ENCODE measurements around the gene ACYP2.
"Not testable (repeated sequence)": the region's sequence is repeated elsewhere in the genome, so short reads cannot be mapped to it uniquely, and the experiment has no call there.

The ACYP2 gene

DNA sequence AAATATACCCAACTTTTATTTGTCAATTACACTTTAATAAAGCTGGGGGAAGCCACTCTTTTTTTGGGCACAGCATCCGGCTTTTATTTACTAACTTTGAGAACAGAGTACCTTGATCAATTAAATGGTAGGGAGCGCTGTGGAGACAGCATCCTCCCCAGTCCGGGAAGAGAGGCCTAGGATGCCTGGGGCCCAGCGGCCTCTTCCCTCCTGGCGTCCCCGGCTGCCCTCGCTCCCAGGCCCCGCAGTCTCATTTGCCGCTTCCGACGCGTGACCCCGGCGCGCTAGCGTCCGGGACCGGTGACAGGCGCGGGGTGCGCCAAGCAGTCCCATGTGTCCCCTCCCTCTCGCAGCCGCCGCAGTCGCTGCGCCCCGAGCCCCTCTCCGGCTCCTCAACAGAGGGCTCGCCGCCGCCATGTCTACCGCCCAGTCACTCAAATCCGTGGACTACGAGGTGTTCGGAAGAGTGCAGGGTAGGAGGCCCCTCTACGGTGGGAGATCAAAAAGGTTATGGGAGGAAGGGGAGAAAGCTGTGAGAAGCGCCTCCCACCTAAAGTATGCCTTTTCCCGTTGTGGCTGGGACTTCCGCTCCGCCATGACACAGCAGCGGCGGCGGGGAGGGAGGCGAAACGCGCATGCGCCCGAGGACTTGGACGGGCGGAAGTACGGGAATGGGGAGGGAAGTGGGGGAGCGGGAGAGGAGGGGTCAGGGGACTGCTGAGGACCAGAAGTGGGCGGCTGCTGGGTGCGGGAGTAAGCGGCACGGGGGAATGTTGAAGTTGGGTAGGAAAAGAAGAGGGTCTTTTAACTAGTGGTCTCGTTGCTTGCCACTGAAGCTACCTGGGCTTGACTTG lies at the start of gene ACYP2:
TSS of gene ACYP2 (plus strand) at position 332 of the 854 bp plus-strand sequence.
- peak; percentile 93 for DNase-seq

DNA sequence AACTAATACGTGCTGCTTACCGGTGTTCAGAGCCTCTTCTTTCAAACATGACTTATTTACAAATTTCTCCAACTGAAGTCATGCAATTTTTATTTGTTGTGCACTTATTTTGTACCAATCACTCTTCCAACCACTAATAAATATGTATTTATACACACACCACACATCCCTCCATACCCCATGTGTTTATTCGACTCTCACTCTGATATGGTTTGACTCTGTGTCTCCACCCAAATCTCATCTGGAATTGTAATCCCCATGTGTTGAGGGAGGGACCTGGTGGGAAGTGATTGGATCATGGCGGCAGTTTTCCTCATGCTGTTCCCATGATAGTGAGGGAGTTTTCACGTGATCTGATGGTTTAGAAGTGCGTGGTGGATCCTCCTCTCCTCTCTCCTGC lies 49.5 kb upstream of the ACYP2 start:
- DNase-seq = no peak

DNA sequence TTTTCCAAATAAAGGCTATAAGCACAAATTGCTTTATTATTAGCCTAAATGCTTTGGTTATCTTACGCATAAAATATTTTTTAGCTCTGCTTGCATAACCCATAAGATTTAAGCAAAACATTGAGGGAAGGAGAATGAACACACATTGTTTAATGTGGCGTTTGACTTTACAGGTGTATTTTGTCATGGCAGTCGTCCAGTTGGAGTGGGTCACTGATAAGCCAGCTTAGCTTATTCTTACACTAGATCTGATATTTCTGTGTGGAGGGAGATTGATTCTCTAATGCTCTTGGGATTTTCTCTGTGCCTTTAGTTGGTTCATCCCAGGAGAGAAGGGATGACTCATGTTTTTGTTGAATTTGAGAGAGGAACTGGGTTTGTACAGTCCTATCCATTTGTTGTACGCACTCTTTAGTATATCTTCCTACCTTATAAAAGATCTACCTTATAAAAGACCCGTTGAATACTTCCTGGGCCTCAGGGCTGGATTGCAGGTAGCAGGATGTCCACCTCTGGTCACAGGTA lies 47.5 kb upstream of the ACYP2 start:
- no peak for DNase-seq

- DNase-seq = not testable (repeated sequence)
These were observed 42.9 kb upstream of the ACYP2 start for GRCh38 chr2:54072483-54072882.

DNA sequence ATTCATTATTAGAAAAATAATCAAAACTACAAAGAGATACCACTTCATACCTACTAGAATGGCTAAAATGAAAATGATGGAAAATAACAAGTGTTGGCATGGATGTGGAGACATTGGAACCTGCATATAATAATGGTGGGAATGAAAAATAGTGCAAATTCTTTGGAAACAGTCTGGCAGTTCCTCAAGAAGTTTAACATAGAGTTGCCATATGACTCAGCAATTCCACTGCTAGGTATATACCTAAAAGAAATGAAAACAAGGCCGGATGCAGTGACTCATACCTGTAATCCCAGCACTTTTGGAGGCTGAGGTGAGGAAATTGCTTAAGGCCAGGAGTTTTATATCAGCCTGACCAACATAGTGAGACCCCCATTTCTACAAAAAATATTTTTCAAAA lies 41.6 kb upstream of the ACYP2 start:
- DNase-seq = no peak

DNA sequence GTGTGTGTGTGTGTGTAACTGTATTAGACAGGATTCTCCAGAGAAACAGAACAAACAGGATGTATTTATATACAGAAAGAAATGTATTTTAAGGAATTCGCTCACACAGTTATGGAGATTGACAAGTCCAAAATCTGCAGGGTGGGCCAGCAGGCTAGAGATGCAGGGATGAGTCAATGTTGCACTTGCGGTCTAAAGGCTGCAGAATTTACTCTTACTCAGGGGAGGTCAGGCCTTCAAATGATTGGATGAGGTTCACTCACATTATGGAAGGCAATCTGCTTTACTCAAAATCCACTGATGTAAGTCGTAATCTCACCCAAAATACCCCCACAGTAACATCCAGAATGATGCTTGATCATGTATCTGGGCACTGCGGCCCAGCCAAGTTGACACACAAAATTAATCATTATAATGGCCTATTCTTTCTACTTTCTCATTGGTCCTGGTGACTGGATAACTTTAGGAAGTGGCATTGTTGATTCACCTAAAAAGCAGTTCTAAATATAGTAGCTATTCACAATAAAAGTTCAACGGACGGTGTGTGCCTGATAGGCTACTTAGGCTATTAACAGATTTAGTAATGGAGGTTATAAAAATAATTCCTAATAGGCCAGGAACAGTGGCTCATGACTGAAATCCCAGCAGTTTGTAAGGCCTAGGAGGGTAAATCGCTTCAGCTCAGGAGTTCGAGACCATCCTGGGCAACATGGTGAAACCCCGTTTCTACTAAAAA lies 40.6 kb upstream of the ACYP2 start:
- DNase-seq = no peak

DNA sequence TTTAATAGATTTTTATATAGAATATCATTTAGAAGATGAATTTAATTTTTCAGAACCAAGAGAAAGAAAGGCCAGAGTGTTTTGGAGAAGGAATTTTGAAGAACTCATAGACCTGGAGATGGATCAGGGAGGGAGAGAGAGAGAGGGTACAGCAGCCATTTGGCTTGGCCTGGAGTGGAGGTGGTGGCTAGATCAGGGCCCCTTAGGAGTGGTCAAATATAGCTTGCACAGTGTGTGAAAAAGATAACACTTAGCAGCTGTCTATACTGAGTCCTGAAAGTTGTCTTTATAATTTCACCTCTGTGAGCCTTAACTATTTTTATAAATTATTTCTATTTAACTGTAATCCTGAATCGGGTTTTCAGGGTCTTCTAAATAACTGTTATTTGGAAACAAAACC lies 38.8 kb upstream of the ACYP2 start:
- no peak for DNase-seq

DNA sequence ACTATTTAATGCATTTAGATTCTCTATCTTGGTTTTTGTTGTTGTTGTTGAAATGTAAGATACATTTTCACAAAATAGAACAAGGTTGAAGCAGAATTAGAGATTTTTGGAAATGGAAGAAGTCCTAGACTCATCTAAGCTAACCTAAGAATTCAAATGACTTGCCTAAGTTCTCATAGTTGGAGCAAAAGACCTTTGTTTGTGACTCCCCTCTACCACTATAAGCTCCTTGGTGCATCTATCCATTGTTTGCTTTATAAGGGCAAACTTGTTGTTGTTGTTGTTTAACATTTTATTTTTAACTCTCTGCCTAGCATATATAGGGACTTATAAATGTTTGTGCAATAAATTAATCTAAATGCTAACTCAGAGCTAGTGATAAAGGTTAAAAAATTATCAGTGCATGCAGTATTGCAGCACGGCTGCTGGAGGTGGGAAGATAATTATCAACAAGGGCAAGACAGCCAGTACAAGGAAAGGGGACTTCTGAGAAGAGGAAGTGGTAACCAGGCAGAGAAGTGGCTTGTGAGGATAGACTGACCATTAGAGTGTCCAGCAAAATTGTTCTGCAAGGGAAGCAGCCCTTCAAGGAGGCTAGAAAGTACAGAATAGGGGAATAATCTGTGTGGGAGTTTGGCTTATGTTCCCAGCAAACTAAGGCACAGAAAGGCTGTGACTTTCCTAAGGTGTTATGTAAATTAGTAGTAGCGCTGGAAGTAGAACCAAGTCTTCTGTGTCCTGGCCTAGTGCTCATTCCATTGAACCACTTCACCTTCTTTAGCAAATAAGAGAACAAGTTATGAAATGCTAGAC lies 38.1 kb upstream of the ACYP2 start:
- no peak for DNase-seq

DNA sequence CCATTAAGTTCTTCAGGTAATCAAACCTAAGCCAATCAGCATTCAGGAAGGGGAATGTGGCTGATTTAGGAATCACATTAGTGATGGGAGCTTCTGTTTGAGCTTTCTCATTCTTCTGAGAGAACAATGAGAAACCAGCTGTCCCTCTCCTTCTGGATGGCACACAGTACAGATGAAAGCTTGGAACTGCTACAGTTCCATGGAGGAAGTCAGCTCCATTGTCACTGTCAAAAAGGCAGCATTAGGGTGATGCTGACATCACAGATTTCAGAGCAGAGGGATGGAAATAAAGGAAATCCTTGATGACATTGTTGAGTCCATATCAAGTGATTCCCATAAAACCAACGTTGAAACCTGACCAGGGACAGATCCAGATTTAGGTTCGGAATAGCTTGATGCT lies 36.1 kb upstream of the ACYP2 start:
- no peak for DNase-seq

DNA sequence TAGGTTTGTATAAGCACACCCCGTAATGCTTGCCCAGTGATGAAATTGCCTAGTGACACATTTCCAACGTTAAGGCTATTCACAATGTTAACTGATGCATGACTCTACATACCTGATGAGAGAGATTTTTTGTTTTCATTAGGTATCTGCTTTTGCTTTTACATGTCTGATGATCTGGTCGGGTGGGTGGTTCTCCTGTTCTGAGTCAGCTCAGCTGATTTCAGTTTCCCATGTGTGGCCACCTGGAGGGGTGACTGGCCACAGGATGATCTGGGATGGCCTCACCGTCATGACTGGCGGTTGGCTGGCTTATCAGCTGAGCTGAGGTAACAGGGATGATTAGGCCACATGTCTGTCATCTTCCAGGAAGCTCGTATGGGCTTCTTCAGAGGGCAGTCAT lies 33.8 kb upstream of the ACYP2 start:
- no peak for DNase-seq

GRCh38 chr2:54083021-54083420 lies 32.4 kb upstream of the ACYP2 start:
- no peak for DNase-seq

DNA sequence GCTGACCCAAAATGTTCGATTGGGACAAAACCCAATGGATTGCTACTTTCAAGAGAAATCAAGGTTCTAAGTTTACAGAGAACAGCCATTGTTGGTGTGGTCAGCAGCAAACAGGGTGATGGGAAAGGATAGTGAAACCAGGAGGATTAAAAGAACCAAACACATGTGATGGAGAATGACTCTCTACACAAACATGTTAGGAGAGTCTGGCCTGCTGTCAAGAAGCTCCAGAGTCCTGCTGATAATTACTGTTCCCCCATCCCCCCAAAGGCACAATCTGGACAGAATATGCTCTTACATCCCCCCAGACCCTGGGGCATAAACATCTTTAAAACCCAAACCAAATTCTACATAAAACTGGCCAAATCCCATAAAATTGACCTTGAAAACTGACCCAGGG lies 32.0 kb upstream of the ACYP2 start:
- DNase-seq = no peak

DNA sequence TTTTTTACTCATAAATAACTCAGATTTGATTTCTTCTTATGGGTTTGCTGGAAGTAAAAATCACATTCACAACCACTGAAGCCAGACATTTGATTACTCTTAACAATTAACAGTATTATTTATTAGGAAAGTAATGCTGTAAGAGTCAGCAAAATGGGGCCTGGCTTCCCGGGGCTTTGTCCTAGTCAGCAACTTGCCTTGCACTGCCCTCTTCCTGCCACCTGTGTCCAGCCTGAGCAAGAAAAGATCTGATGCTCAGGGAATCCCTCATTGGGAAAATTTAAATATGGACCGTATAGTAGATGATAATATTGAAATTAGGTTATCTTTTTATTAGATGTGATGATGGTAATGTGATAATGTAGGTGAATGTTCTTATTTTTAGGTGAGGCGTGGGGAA lies 30.8 kb upstream of the ACYP2 start:
- peak; percentile 2 for DNase-seq

DNA sequence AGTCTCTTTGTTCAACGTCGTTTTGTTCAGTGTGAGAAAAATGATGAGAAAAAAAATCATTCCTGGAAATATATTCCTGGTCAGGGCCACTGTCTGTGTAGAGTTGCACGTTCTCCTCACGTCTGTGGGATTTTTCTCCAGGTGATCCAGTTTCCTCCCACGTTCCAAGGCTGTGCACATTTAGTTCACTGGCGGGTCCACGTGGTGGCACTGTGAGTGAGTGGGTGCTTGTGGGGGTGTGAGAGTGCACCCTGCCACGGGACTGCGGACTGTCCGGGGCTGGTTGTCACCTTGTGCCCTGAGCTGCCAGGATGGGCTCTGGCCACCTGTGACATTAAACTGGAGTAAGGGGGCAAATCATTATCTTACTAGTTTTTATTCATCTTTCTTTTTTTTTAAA lies 30.3 kb upstream of the ACYP2 start:
- no peak for DNase-seq

DNA sequence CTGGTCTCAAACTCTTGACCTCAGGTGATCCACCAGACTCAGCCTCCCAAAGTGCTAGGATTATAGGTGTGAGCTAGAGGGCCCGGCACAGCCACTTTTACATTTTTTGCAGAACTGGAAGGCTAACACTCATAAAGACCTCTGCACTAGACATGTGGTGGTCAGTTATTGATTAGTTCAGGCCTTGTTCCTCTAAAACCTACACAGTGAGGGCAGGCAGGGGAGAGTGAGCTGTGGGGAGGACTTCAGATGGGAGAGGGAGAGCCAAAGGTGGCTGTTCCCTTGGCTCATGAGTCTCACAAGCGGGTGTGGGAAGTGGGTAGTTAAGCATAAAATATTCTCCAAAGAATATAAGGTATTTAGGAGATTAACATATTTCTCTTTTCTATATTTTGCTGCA lies 29.3 kb upstream of the ACYP2 start:
- no peak for DNase-seq

DNA sequence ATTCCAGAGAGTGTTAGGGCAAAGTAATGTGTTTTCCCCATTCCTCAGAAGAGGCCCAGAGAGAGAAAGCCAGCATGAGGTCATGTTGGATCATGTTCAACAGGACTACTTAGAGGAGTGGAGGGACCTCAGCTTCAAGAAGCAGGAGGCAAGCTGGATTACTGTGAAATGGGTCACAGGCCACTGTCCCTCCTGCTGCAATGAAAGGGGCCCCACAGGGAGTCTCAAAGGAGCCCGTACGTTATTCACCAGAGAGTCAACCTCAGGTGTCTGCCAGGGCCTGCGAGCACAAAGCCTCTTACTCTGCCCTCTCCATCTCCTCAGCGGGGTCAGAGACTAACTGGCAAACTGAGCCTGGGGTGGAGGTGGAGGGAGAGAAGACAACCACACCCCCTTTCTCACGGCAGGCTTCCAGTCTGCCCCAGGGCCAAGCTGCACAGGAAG lies 27.2 kb upstream of the ACYP2 start:
- DNase-seq = no peak

GRCh38 chr2:54088719-54089118 lies 26.7 kb upstream of the ACYP2 start:
- DNase-seq = no peak

DNA sequence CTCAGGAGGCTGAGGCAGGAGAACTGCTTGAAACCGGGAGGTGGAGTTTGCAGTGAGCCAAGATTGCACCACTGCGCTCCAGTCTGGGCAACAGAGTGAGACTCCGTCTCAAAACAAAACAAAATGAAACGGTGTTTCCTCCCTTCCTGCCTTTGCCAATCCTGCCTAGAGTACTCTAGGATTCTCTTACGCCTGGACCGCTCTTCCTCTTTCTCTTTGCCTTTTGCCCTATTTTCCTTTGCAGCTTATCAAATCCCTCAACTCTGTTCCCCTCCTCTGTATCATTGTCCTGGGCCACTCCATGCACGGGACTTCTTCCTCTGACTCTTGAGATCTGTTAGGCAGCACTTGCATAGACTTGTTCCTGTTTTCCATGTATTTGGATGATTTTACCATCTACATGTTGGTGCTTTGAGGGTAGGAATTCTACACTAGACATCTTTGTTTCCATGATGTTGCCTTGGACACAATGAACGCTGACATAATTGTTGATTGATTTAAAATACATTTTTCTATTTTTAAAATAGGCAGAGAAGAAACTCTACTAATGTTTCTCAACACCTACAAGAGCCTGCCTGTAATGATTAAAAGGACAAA lies 24.8 kb upstream of the ACYP2 start:
- DNase-seq = no peak

- DNase-seq = no peak
These were observed 22.5 kb upstream of the ACYP2 start for GRCh38 chr2:54092940-54093339.

DNA sequence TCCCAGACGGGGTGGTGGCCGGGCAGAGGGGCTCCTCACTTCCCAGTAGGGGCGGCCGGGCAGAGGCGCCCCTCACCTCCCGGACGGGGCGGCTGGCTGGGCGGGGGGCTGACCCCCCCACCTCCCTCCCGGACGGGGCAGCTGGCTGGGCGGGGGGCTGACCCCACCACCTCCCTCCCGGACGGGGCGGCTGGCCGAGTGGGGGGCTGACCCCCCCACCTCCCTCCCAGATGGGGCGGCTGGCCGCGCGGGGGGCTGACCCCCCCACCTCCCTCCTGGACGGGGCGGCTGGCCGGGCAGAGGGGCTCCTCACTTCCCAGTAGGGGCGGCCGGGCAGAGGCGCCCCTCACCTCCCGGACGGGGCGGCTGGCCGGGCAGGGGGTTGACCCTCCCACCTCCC lies 20.0 kb upstream of the ACYP2 start:
- not testable (repeated sequence) for DNase-seq

DNA sequence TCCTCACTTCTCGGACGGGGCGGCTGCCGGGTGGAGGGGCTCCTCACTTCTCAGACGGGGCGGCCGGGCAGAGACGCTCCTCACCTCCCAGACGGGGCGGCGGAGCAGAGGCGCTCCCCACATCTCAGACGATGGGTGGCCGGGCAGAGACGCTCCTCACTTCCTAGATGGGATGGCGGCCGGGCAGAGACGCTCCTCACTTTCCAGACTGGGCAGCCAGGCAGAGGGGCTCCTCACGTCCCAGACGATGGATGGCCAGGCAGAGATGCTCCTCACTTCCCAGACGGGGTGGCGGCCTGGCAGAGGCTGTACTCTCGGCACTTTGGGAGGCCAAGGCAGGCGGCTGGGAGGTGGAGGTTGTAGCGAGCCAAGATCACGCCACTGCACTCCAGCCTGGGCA lies 19.3 kb upstream of the ACYP2 start:
- DNase-seq = not testable (repeated sequence)

GRCh38 chr2:54097124-54097523 lies 18.3 kb upstream of the ACYP2 start:
- no peak for DNase-seq

- DNase-seq = no peak
These were observed 16.0 kb upstream of the ACYP2 start for GRCh38 chr2:54099370-54099769.
